ENCODE measurements around the gene PLEKHA6. TPM values are rescaled to one million over a fixed set of nuclear protein-coding genes. Genes with fewer than 3 reads are reported as not detected.

The PLEKHA6 gene
- total and polyA plus RNA-seq, 8 donors = 5.1 to 24.4 (median 16.1) TPM

GRCh38 chr1:204308023-204308628 lies 51.6 kb downstream of the PLEKHA6 start:
- Histone ChIP-seq H3K4me1 (peaks cover 6 to 7% of the 10 kb centered on the region in 2 donors), H3K27ac (no peak overlapping the region), H3K27me3 (no peaks in the 10 kb centered on the region), H3K36me3 (no peaks in the 10 kb centered on the region), H3K9me3 (no peaks in the 10 kb centered on the region), H3K4me3 (no peak overlapping the region)
- ATAC-seq = peak; percentile 23
- intact Hi-C loops (cut with DNase I) = no loop called here
- no peak for TF ChIP-seq CTCF (IDR thresholded peaks at IDR 0.05)
- no peak for DNase-seq

GRCh38 chr1:204307334-204307883 lies 52.3 kb downstream of the PLEKHA6 start:
- DNase-seq (peak in 3 of 4 donors; percentile 61 to 75 (median 63)), ATAC-seq (peak; percentile 96)
- Histone ChIP-seq H3K36me3 (no peaks in the 10 kb centered on the region), H3K4me3 (no peak overlapping the region), H3K27ac (peak overlapping the region in 1 of 2 donors; percentile 26), H3K9me3 (no peaks in the 10 kb centered on the region), H3K4me1 (peaks cover 6 to 7% of the 10 kb centered on the region in 2 donors), H3K27me3 (no peaks in the 10 kb centered on the region)
- TF ChIP-seq CTCF (IDR thresholded peaks at IDR 0.05) = no peak
- intact Hi-C loops (cut with DNase I) = no loop called here

GRCh38 chr1:204306076-204306475 lies 53.7 kb downstream of the PLEKHA6 start:
- Histone ChIP-seq H3K9me3 (no peaks in the 10 kb centered on the region), H3K27ac (no peak overlapping the region), H3K4me1 (peaks cover 6 to 7% of the 10 kb centered on the region in 2 donors), H3K4me3 (no peak overlapping the region), H3K36me3 (no peaks in the 10 kb centered on the region), H3K27me3 (no peaks in the 10 kb centered on the region)
- intact Hi-C loops (cut with DNase I) = no loop called here
- ATAC-seq (no peak), DNase-seq (no peak)
- no peak for TF ChIP-seq CTCF (IDR thresholded peaks at IDR 0.05)

- Histone ChIP-seq H3K36me3 (no peaks in the 10 kb centered on the region), H3K4me3 (no peak overlapping the region), H3K9me3 (no peaks in the 10 kb centered on the region), H3K4me1 (peaks cover 6 to 7% of the 10 kb centered on the region in 2 donors), H3K27ac (no peak overlapping the region), H3K27me3 (no peaks in the 10 kb centered on the region)
- no peak for ATAC-seq
- DNase-seq = no peak
- intact Hi-C loops (cut with DNase I) = no loop called here
- TF ChIP-seq CTCF (IDR thresholded peaks at IDR 0.05) = no peak
Measured at GRCh38 chr1:204304067-204304466, 55.7 kb downstream of the PLEKHA6 start.

GRCh38 chr1:204302769-204303168 lies 57.0 kb downstream of the PLEKHA6 start:
- ATAC-seq (no peak), DNase-seq (no peak)
- intact Hi-C loops (cut with DNase I) = no loop called here
- no peaks in the 10 kb centered on the region for H3K27me3 ChIP-seq
- no peak overlapping the region for H3K27ac ChIP-seq
- no peak overlapping the region for H3K4me3 ChIP-seq
- H3K9me3 ChIP-seq = no peaks in the 10 kb centered on the region
- TF ChIP-seq CTCF (IDR thresholded peaks at IDR 0.05) = no peak
- no peaks in the 10 kb centered on the region for H3K36me3 ChIP-seq
- peaks cover under 1 to 4% of the 10 kb centered on the region in 2 donors for H3K4me1 ChIP-seq
